ENCODE measurements around the gene TEKT5. TPM values are rescaled to one million over a fixed set of nuclear protein-coding genes. Genes with fewer than 3 reads are reported as not detected.

Gene TEKT5
- total and polyA plus RNA-seq, 2 donors, result 0.24 to 0.71 TPM

- Histone ChIP-seq H3K27me3 (ENCODE audit: control insufficient read depth in 2 of 2, insufficient read depth in 1 of 2, low read length in 1 of 2) (peaks cover 15 to 28% of the 10 kb centered on the region in 2 donors), H3K27ac (ENCODE audit: low read depth in 1 of 2, low read length in 1 of 2) (no peak overlapping the region), H3K4me3 (ENCODE audit: low read length in 2 of 2) (no peak overlapping the region), H3K36me3 (ENCODE audit: control insufficient read depth in 2 of 2, insufficient read depth in 2 of 2, low read length in 1 of 2) (no peaks in the 10 kb centered on the region), H3K9me3 (ENCODE audit: control insufficient read depth in 2 of 2, insufficient read depth in 1 of 2, low read length in 1 of 2) (no peaks in the 10 kb centered on the region), H3K4me1 (ENCODE audit: control insufficient read depth in 2 of 2, insufficient read depth in 2 of 2, low read length in 2 of 2) (no peaks in the 10 kb centered on the region)
- WGBS, result 73% methylated on average over 5 of the region's 5 CpGs
- no peak for DNase-seq (ENCODE audit: low read depth in 6 of 9, low spot score in 9 of 9)
Measured at GRCh38 chr16:10584981-10585438, 109.7 kb downstream of the TEKT5 start.

GRCh38 chr16:10583269-10583668 lies 111.5 kb downstream of the TEKT5 start:
- WGBS, result 92% methylated on average over 4 of the region's 4 CpGs

GRCh38 chr16:10581507-10581906 lies 113.2 kb downstream of the TEKT5 start:
- Histone ChIP-seq H3K27me3 (ENCODE audit: control insufficient read depth in 2 of 2, insufficient read depth in 1 of 2, low read length in 1 of 2) (peaks cover 33 to 59% of the 10 kb centered on the region in 2 donors), H3K36me3 (ENCODE audit: control insufficient read depth in 2 of 2, insufficient read depth in 2 of 2, low read length in 1 of 2) (no peaks in the 10 kb centered on the region), H3K9me3 (ENCODE audit: control insufficient read depth in 2 of 2, insufficient read depth in 1 of 2, low read length in 1 of 2) (no peaks in the 10 kb centered on the region), H3K4me3 (ENCODE audit: low read length in 2 of 2) (no peak overlapping the region), H3K27ac (ENCODE audit: low read depth in 1 of 2, low read length in 1 of 2) (no peak overlapping the region), H3K4me1 (ENCODE audit: control insufficient read depth in 2 of 2, insufficient read depth in 2 of 2, low read length in 2 of 2) (no peaks in the 10 kb centered on the region)
- WGBS, result 89% methylated on average over 2 of the region's 2 CpGs
- no peak for DNase-seq (ENCODE audit: low read depth in 6 of 9, low spot score in 9 of 9)

More at GRCh38 chr16:10583269-10583668, 111.5 kb downstream of the TEKT5 start:
- no peak overlapping the region for H3K4me3 ChIP-seq (ENCODE audit: low read length in 2 of 2)
- H3K27ac ChIP-seq (ENCODE audit: low read depth in 1 of 2, low read length in 1 of 2), result no peak overlapping the region
- no peak for DNase-seq (ENCODE audit: low read depth in 6 of 9, low spot score in 9 of 9)
- H3K9me3 ChIP-seq (ENCODE audit: control insufficient read depth in 2 of 2, insufficient read depth in 1 of 2, low read length in 1 of 2), result no peaks in the 10 kb centered on the region
- H3K27me3 ChIP-seq (ENCODE audit: control insufficient read depth in 2 of 2, insufficient read depth in 1 of 2, low read length in 1 of 2), result peaks cover 32 to 46% of the 10 kb centered on the region in 2 donors
- H3K4me1 ChIP-seq (ENCODE audit: control insufficient read depth in 2 of 2, insufficient read depth in 2 of 2, low read length in 2 of 2), result no peaks in the 10 kb centered on the region
- no peaks in the 10 kb centered on the region for H3K36me3 ChIP-seq (ENCODE audit: control insufficient read depth in 2 of 2, insufficient read depth in 2 of 2, low read length in 1 of 2)

- Histone ChIP-seq H3K4me1 (ENCODE audit: control insufficient read depth in 2 of 2, insufficient read depth in 2 of 2, low read length in 2 of 2) (no peaks in the 10 kb centered on the region), H3K27ac (ENCODE audit: low read depth in 1 of 2, low read length in 1 of 2) (no peak overlapping the region), H3K36me3 (ENCODE audit: control insufficient read depth in 2 of 2, insufficient read depth in 2 of 2, low read length in 1 of 2) (no peaks in the 10 kb centered on the region), H3K4me3 (ENCODE audit: low read length in 2 of 2) (peak overlapping the region in 1 of 2 donors; percentile 33), H3K9me3 (ENCODE audit: control insufficient read depth in 2 of 2, insufficient read depth in 1 of 2, low read length in 1 of 2) (no peaks in the 10 kb centered on the region), H3K27me3 (ENCODE audit: control insufficient read depth in 2 of 2, insufficient read depth in 1 of 2, low read length in 1 of 2) (peaks cover 33 to 59% of the 10 kb centered on the region in 2 donors)
- WGBS, result 57% methylated on average over 7 of the region's 7 CpGs
- DNase-seq (ENCODE audit: low read depth in 6 of 9, low spot score in 9 of 9), result no peak
Measured at GRCh38 chr16:10580883-10581247, 113.9 kb downstream of the TEKT5 start.

- Histone ChIP-seq H3K9me3 (ENCODE audit: control insufficient read depth in 2 of 2, insufficient read depth in 1 of 2, low read length in 1 of 2) (no peaks in the 10 kb centered on the region), H3K36me3 (ENCODE audit: control insufficient read depth in 2 of 2, insufficient read depth in 2 of 2, low read length in 1 of 2) (no peaks in the 10 kb centered on the region), H3K4me3 (ENCODE audit: low read length in 2 of 2) (peak within 1 kb of the TSS; percentile 30 to 33), H3K4me1 (ENCODE audit: control insufficient read depth in 2 of 2, insufficient read depth in 2 of 2, low read length in 2 of 2) (no peaks in the 10 kb centered on the region), H3K27ac (ENCODE audit: low read depth in 1 of 2, low read length in 1 of 2) (no peak within 1 kb of the TSS), H3K27me3 (ENCODE audit: control insufficient read depth in 2 of 2, insufficient read depth in 1 of 2, low read length in 1 of 2) (peaks cover 33 to 59% of the 10 kb centered on the region in 2 donors)
- WGBS, result 2% methylated on average over 90 of the region's 91 CpGs
- DNase-seq (ENCODE audit: low read depth in 6 of 9, low spot score in 9 of 9), result no peak
Measured at GRCh38 chr16:10579965-10580882, 114.5 kb downstream of the TEKT5 start, which contains the start of gene EMP2. Gene EMP2, minus strand, starts transcription at chr16:10580598. Its CDS starts 32,981 bp downstream, at chr16:10547617.

GRCh38 chr16:10579575-10579964 lies 115.2 kb downstream of the TEKT5 start:
- H3K9me3 ChIP-seq (ENCODE audit: control insufficient read depth in 2 of 2, insufficient read depth in 1 of 2, low read length in 1 of 2), result no peaks in the 10 kb centered on the region
- WGBS, result 40% methylated on average over 6 of the region's 6 CpGs
- H3K27ac ChIP-seq (ENCODE audit: low read depth in 1 of 2, low read length in 1 of 2), result no peak overlapping the region
- H3K4me1 ChIP-seq (ENCODE audit: control insufficient read depth in 2 of 2, insufficient read depth in 2 of 2, low read length in 2 of 2), result no peaks in the 10 kb centered on the region
- H3K36me3 ChIP-seq (ENCODE audit: control insufficient read depth in 2 of 2, insufficient read depth in 2 of 2, low read length in 1 of 2), result no peaks in the 10 kb centered on the region
- H3K27me3 ChIP-seq (ENCODE audit: control insufficient read depth in 2 of 2, insufficient read depth in 1 of 2, low read length in 1 of 2), result peaks cover 33 to 59% of the 10 kb centered on the region in 2 donors
- DNase-seq (ENCODE audit: low read depth in 6 of 9, low spot score in 9 of 9), result no peak
- peak overlapping the region in 1 of 2 donors; percentile 33 for H3K4me3 ChIP-seq (ENCODE audit: low read length in 2 of 2)

GRCh38 chr16:10578474-10579316 lies 116.0 kb downstream of the TEKT5 start:
- Histone ChIP-seq H3K4me1 (ENCODE audit: control insufficient read depth in 2 of 2, insufficient read depth in 2 of 2, low read length in 2 of 2) (no peaks in the 10 kb centered on the region), H3K27me3 (ENCODE audit: control insufficient read depth in 2 of 2, insufficient read depth in 1 of 2, low read length in 1 of 2) (peaks cover 33 to 59% of the 10 kb centered on the region in 2 donors), H3K9me3 (ENCODE audit: control insufficient read depth in 2 of 2, insufficient read depth in 1 of 2, low read length in 1 of 2) (no peaks in the 10 kb centered on the region), H3K36me3 (ENCODE audit: control insufficient read depth in 2 of 2, insufficient read depth in 2 of 2, low read length in 1 of 2) (no peaks in the 10 kb centered on the region), H3K27ac (ENCODE audit: low read depth in 1 of 2, low read length in 1 of 2) (no peak overlapping the region), H3K4me3 (ENCODE audit: low read length in 2 of 2) (no peak overlapping the region)
- WGBS, result 85% methylated on average over 20 of the region's 20 CpGs
- DNase-seq (ENCODE audit: low read depth in 6 of 9, low spot score in 9 of 9), result no peak
